Chondrocyte (in vitro differentiated cells): Measurements from ENCODE around the gene STON2. TPM values are rescaled to one million over a fixed set of nuclear protein-coding genes. Genes with fewer than 3 reads are reported as not detected.

ENCODE experiments used
- DNase-seq: peaks from one replicate; pipeline ENCODE4 v3.0.0; 2021; ENCODE audit warnings: mixed read lengths, low spot score
- H3K27ac Mint-ChIP-seq: one replicate; pipeline ENCODE4 v1.8.0; 2021; ENCODE audit warnings: mild to moderate bottlenecking, moderate library complexity, mixed read lengths; ENCODE audit not compliant: unreplicated experiment
- H3K27me3 Mint-ChIP-seq: 2 replicates; pipeline ENCODE4 v1.8.0; 2021; ENCODE audit warnings: low read depth, mixed read lengths
- H3K36me3 Mint-ChIP-seq: 2 replicates; pipeline ENCODE4 v1.8.0; 2021; ENCODE audit warnings: low read depth, mixed read lengths
- H3K4me1 Mint-ChIP-seq: 2 replicates; pipeline ENCODE4 v1.8.0; 2021; ENCODE audit warnings: low read depth, mild to moderate bottlenecking, mixed read lengths
- H3K4me3 Mint-ChIP-seq: one replicate; pipeline ENCODE4 v1.8.0; 2021; ENCODE audit warnings: mild to moderate bottlenecking, moderate library complexity, mixed read lengths; ENCODE audit not compliant: unreplicated experiment
- H3K9me3 Mint-ChIP-seq: 2 replicates; pipeline ENCODE4 v1.8.0; 2021; ENCODE audit warnings: low read depth, mixed read lengths
- CTCF ChIP-seq: fragments of 200-600 bp; sonication (generic); IDR thresholded peaks from 2 replicates; pipeline ENCODE4 v1.5.0; 2021; ENCODE audit warnings: antibody characterized with exemption, mild to moderate bottlenecking, moderate library complexity
- total RNA-seq: library from RNA; stranded (reverse); gene quantifications from 3 replicates; pipeline ENCODE4 v1.2.1, GENCODE V29; 2021

STON2 gene
- total RNA-seq, 1 donor from 2014 or later, result not detected

- H3K4me1 Mint-ChIP-seq, result no peaks in the 10 kb centered on the region
- peaks cover 20% of the 10 kb centered on the region for H3K9me3 Mint-ChIP-seq
- no peak overlapping the region for H3K27ac Mint-ChIP-seq
- H3K27me3 Mint-ChIP-seq, result no peaks in the 10 kb centered on the region
- no peak for TF ChIP-seq CTCF
- DNase-seq, result no peak
- no peak overlapping the region for H3K4me3 Mint-ChIP-seq
- H3K36me3 Mint-ChIP-seq, result no peaks in the 10 kb centered on the region
These were observed 49.6 kb downstream of the STON2 start for GRCh38 chr14:81350344-81351130.

GRCh38 chr14:81348061-81348460, 52.1 kb downstream of the STON2 start:
- H3K4me1 Mint-ChIP-seq, result no peaks in the 10 kb centered on the region
- H3K9me3 Mint-ChIP-seq, result peaks cover 2% of the 10 kb centered on the region
- TF ChIP-seq CTCF, result no peak

GRCh38 chr14:81345781-81346180, 54.3 kb downstream of the STON2 start:
- Mint-ChIP-seq H3K4me3 (no peak overlapping the region), H3K4me1 (no peaks in the 10 kb centered on the region), H3K9me3 (no peaks in the 10 kb centered on the region), H3K27ac (no peak overlapping the region), H3K27me3 (no peaks in the 10 kb centered on the region), H3K36me3 (no peaks in the 10 kb centered on the region)
- DNase-seq, result no peak
- no peak for TF ChIP-seq CTCF

More at GRCh38 chr14:81348061-81348460, 52.1 kb downstream of the STON2 start:
- no peaks in the 10 kb centered on the region for H3K36me3 Mint-ChIP-seq
- H3K4me3 Mint-ChIP-seq, result no peak overlapping the region
- no peak for DNase-seq
- no peaks in the 10 kb centered on the region for H3K27me3 Mint-ChIP-seq
- no peak overlapping the region for H3K27ac Mint-ChIP-seq

GRCh38 chr14:81344481-81345160, 55.5 kb downstream of the STON2 start:
- H3K27ac Mint-ChIP-seq, result no peak overlapping the region
- TF ChIP-seq CTCF, result no peak
- no peak for DNase-seq
- no peaks in the 10 kb centered on the region for H3K36me3 Mint-ChIP-seq
- no peaks in the 10 kb centered on the region for H3K27me3 Mint-ChIP-seq
- no peak overlapping the region for H3K4me3 Mint-ChIP-seq
- no peaks in the 10 kb centered on the region for H3K4me1 Mint-ChIP-seq
- no peaks in the 10 kb centered on the region for H3K9me3 Mint-ChIP-seq

GRCh38 chr14:81343701-81344100, 56.4 kb downstream of the STON2 start:
- DNase-seq, result no peak

More at GRCh38 chr14:81343701-81344100, 56.4 kb downstream of the STON2 start:
- H3K27me3 Mint-ChIP-seq, result peaks cover 2% of the 10 kb centered on the region
- no peak overlapping the region for H3K27ac Mint-ChIP-seq
- no peak overlapping the region for H3K4me3 Mint-ChIP-seq
- TF ChIP-seq CTCF, result no peak
- no peaks in the 10 kb centered on the region for H3K9me3 Mint-ChIP-seq
- H3K4me1 Mint-ChIP-seq, result no peaks in the 10 kb centered on the region
- H3K36me3 Mint-ChIP-seq, result no peaks in the 10 kb centered on the region
